ENCODE measurements around the gene NKAIN2. TPM values are rescaled to one million over a fixed set of nuclear protein-coding genes. Genes with fewer than 3 reads are reported as not detected.
A peak's percentile ranks its signal among the peaks of the same experiment; 100 is the strongest.
"Not testable (repeated sequence)": the region's sequence is repeated elsewhere in the genome, so short reads cannot be mapped to it uniquely, and the experiment has no call there.

Gene NKAIN2
- total RNA-seq, 1 experiment from 2014 or later, result 1.1 TPM

DNA sequence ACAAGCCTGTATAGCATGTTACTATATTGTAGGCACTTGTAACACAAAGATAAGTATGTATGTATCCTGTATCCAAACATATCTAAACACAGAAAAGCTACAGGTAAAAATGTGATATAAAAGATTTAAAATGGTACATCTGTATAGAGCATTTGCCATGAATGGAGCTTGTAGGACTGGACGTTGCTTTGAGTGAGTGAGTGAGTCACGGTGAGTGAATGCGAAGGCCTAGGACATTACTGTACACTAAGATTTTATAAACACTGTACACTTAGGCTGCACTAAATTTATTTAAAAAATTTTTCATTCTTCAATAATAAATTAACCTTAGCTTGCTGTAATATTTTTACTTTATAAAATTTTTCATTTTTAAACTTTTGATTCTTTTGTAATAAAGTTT is 136.9 kb downstream of the NKAIN2 start:
- no peaks in the 10 kb centered on the region for H3K27me3 ChIP-seq (ENCODE audit: control insufficient read depth, insufficient read depth, low read length)
- no peak for DNase-seq

DNA sequence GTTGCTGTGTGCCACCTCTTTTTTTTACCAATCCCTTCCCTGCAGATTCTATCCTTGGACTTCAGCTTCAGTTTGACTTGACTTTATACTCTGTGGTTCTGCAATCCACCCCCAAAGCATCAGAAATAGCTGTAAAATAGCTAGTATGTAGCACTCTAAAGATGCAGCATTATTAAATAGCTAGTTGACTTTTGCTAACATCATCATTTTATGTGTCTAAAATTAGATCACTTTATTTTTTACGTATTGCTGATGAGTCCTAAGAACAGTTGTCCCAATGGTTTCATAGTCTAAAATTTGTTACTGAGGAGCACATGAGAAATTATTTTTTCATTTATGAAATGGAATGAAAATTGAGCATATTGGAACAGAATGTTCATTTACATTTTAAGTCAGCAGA is 138.2 kb downstream of the NKAIN2 start:
- H3K36me3 ChIP-seq (replicated peaks; ENCODE audit: control insufficient read depth, insufficient read depth, low read length), result no peaks in the 10 kb centered on the region
- H3K4me3 ChIP-seq (ENCODE audit: insufficient read depth, low read depth, low read length), result no peak overlapping the region
- DNase-seq, result no peak
- no peaks in the 10 kb centered on the region for H3K27me3 ChIP-seq (ENCODE audit: control insufficient read depth, insufficient read depth, low read length)

More for the DNA sequence above, 136.9 kb downstream of the NKAIN2 start:
- no peaks in the 10 kb centered on the region for H3K36me3 ChIP-seq (replicated peaks; ENCODE audit: control insufficient read depth, insufficient read depth, low read length)
- no peak overlapping the region for H3K4me3 ChIP-seq (ENCODE audit: insufficient read depth, low read depth, low read length)

DNA sequence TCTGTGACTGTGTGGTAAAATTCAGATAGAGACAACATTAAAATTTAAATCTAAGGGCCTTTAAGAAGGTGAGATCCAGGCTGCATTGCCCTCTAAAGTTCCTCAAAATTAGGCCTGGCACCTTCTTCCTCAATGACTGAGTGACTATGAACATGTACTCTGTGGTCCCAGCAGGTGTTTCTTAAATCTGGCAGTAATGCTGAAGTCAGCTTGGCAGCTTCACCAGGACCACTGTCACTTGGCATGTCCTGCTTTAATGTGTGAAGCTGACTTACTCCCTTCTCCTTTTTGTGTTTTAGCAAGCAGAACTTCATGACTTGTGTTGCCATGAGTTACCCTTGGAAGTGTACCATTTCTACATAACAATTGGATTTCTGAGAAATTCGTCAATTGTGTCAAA is 141.7 kb downstream of the NKAIN2 start:
- no peak for DNase-seq
- Histone ChIP-seq H3K4me3 (ENCODE audit: insufficient read depth, low read depth, low read length) (no peak overlapping the region), H3K27me3 (ENCODE audit: control insufficient read depth, insufficient read depth, low read length) (no peaks in the 10 kb centered on the region), H3K36me3 (replicated peaks; ENCODE audit: control insufficient read depth, insufficient read depth, low read length) (no peaks in the 10 kb centered on the region)

DNA sequence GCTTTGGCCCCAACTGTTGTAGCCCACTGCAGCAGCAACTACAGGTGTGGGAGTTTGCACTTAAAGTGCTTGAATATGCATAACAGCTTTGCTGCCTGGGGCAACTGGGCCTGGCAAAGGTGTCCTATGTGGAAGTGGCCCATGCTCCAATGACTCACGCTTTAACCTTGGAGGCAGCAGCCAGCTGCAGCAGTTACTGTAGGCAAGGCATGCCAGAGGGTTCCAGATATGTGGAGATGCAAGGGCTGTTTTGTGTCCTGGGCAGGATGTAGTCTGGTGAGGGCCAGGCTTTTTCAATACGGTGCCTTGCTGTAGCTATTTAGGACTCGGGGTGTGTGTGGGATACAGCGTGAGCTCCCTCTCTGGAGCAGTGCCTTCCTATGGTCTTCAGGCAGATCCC is 150.3 kb downstream of the NKAIN2 start:
- Histone ChIP-seq H3K36me3 (replicated peaks; ENCODE audit: control insufficient read depth, insufficient read depth, low read length) (no peaks in the 10 kb centered on the region), H3K4me3 (ENCODE audit: insufficient read depth, low read depth, low read length) (no peak overlapping the region), H3K27me3 (ENCODE audit: control insufficient read depth, insufficient read depth, low read length) (no peaks in the 10 kb centered on the region)
- DNase-seq, result no peak

DNA sequence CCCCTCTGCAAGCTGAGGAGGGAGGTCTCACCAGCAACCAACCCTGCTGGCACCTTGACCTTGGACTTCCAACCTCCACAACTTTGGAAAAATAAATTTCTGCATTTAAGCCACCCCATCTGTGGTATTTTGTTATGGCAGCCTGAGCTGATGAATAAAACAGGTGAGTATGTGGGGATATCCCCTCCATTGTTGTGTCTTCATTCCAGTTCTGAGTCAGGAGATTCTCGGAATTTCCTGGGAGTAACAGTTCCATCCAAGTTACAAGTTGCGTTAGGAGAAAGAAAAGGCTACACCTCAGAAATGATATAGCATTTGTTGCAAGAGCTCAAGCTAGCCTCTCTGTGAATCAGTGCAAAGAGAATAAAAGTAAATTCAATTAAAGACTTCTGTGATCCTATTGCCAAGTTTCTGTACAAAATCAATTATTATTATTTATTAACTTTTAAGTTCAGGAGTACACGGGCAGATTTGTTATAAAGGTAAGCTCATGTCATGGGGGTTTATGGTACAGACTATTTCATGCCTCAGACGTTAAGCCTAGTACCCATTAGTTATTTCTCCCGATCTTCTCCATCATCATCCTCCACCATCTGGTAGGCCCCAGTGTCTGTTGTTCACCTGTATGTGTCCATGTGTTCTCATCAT is 153.0 kb downstream of the NKAIN2 start:
- H3K27me3 ChIP-seq (ENCODE audit: control insufficient read depth, insufficient read depth, low read length), result no peaks in the 10 kb centered on the region
- DNase-seq, result no peak

DNA sequence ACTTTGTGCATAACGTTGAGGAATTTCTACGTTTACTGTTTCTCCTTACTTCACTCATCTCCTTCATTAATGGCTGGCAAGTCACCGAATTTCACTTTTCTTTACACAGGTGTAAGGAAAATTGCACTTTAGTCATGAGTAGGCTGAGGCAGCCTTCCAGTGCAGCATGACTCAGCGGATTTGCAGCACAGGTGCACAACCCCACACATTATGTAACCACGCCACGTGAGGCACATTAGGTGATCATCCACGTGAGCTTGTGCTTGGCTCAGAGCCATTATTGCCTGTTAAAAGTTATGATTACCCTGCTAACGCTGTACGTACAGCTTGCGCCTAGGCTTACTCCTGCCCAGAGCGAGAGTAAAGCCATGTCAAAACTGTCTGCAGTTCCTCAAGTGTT is 158.8 kb downstream of the NKAIN2 start:
- no peak for DNase-seq
- H3K4me3 ChIP-seq (ENCODE audit: insufficient read depth, low read depth, low read length), result no peak overlapping the region
- no peaks in the 10 kb centered on the region for H3K27me3 ChIP-seq (ENCODE audit: control insufficient read depth, insufficient read depth, low read length)
- H3K36me3 ChIP-seq (replicated peaks; ENCODE audit: control insufficient read depth, insufficient read depth, low read length), result no peaks in the 10 kb centered on the region

More for the DNA sequence above, 153.0 kb downstream of the NKAIN2 start:
- H3K4me3 ChIP-seq (ENCODE audit: insufficient read depth, low read depth, low read length), result no peak overlapping the region
- no peaks in the 10 kb centered on the region for H3K36me3 ChIP-seq (replicated peaks; ENCODE audit: control insufficient read depth, insufficient read depth, low read length)

DNA sequence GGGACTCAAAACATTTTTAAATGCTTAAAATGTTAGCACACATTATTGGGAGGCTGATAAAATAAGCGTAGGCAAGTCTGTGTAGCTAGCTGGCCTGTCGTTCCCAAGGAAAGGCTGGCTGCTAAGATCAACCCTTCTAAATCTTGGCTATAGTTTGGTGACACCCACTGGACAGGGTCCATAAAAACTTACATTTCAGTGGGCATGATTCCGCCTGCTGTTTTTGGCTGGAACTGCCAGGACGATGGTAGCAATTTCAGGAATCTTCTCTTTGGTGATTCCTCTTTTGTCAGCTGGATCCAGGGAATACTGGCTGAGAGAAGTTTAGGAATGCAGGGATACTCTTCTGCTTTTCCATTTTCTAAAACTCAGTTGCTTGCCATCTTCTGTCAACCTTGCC is 162.2 kb downstream of the NKAIN2 start:
- H3K27me3 ChIP-seq (ENCODE audit: control insufficient read depth, insufficient read depth, low read length), result no peaks in the 10 kb centered on the region
- peak; percentile 1 for DNase-seq
- no peaks in the 10 kb centered on the region for H3K36me3 ChIP-seq (replicated peaks; ENCODE audit: control insufficient read depth, insufficient read depth, low read length)
- no peak overlapping the region for H3K4me3 ChIP-seq (ENCODE audit: insufficient read depth, low read depth, low read length)

DNA sequence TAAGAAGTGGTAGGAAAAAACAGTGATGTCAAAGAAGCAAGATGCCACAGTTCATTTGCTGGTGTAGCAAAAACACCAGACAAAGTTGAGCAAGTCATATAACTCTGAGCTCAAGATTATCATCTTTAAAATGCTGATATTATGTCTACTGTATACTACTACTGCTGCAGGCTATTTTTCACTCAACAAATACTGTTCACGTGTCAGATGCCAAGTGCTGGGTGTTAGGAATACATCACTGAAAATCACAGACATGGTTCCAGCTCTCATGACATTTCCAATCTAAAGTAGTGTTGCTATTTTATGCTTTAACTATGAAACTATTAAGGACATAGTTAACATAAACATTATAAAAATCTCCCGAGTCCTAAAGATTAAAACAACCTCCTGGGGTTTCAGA is 163.0 kb downstream of the NKAIN2 start:
- Histone ChIP-seq H3K4me3 (ENCODE audit: insufficient read depth, low read depth, low read length) (no peak overlapping the region), H3K36me3 (replicated peaks; ENCODE audit: control insufficient read depth, insufficient read depth, low read length) (no peaks in the 10 kb centered on the region), H3K27me3 (ENCODE audit: control insufficient read depth, insufficient read depth, low read length) (no peaks in the 10 kb centered on the region)
- no peak for DNase-seq

DNA sequence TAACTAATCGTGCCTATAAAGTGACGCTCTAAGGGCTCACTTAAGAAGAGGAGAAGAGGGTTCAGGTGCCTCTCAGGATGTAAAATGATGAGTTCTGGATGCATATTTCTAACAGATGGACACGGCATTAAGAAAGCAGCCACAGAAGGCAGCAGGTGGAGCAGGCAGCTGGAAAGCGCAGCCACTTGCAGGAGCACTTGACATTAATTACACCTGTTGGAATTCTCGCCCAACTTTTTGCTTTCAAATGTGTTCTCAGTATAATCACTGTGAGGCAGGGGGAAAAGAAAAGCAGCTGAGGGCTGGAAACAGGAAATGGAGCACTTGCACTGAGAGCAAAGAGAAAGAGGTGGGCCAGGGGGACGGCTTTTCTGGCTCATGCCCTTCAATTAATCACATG is 164.2 kb downstream of the NKAIN2 start:
- no peaks in the 10 kb centered on the region for H3K27me3 ChIP-seq (ENCODE audit: control insufficient read depth, insufficient read depth, low read length)
- DNase-seq, result no peak
- H3K36me3 ChIP-seq (replicated peaks; ENCODE audit: control insufficient read depth, insufficient read depth, low read length), result no peaks in the 10 kb centered on the region
- H3K4me3 ChIP-seq (ENCODE audit: insufficient read depth, low read depth, low read length), result no peak overlapping the region

DNA sequence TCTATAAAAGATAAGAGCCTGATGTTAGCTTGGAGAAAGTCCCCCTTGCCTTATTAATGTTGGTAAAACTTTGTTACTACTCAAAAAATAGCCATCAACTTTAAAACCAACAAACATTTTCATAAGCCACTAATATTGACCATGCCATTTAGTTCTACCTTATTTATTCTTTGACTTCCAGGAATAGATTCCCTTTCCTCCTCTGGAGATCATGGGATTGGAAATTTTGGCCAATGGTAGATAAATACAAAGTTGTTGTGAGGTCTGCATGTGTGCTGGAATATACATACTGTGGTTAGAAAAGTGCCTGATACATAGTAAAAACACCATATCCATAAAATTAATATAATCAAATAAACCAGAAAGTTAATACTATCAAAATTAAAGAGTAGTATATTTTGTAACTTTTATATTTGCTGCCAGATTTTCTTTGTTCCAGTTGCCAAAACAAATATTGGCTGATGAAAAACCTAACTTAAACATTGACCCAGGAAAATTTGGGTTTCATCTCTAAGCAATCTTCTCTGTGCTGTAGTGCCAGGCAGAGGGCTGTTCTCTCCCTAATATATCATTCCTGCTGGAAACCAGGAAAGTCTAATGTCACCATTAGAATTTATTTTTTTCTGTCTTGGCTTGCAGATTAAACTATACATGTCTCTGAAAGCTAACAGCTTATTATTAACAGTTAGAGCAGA is 169.1 kb downstream of the NKAIN2 start:
- Histone ChIP-seq H3K4me3 (ENCODE audit: insufficient read depth, low read depth, low read length) (no peak overlapping the region), H3K27me3 (ENCODE audit: control insufficient read depth, insufficient read depth, low read length) (no peaks in the 10 kb centered on the region), H3K36me3 (replicated peaks; ENCODE audit: control insufficient read depth, insufficient read depth, low read length) (no peaks in the 10 kb centered on the region)
- DNase-seq, result no peak

DNA sequence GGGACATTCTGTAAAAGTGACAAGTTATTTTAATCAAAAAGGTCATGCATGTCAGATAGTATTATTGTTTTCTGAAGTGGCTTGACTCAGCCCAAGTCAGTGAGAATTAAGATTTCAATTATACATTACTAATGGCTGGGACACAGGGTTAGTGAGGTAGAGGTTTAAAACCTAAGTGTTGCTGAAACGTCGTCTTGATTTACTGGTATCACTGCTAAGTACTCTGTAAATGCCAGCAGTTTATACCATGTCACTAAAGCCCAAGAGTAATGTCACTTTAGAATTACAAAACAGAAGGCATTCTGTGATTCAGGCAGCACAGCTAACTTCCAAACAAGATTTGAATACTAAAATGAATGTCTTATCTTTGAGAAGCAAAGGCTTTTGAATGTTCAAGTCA is 176.6 kb downstream of the NKAIN2 start:
- H3K36me3 ChIP-seq (replicated peaks; ENCODE audit: control insufficient read depth, insufficient read depth, low read length), result no peaks in the 10 kb centered on the region
- no peaks in the 10 kb centered on the region for H3K27me3 ChIP-seq (ENCODE audit: control insufficient read depth, insufficient read depth, low read length)
- DNase-seq, result no peak
- no peak overlapping the region for H3K4me3 ChIP-seq (ENCODE audit: insufficient read depth, low read depth, low read length)

DNA sequence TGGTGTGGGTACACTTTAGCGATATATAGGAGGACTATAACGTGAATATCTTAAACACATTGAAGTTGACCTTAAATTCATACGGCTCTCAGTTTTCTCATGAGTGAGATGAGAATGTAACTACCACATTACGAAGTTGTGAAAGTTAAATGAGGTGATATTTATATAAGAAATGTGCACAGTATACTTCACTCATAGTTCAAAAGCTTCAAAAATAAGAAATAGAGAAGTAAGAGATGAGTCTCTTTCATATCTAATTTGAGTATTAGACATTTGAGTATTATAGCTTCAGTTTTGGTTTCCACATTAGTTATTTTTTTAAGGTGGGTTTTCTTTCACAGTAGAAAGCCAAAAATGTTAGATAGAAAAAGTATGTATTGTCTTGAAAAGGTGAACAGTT is 183.3 kb downstream of the NKAIN2 start:
- DNase-seq, result no peak
- Histone ChIP-seq H3K4me3 (ENCODE audit: insufficient read depth, low read depth, low read length) (no peak overlapping the region), H3K27me3 (ENCODE audit: control insufficient read depth, insufficient read depth, low read length) (no peaks in the 10 kb centered on the region), H3K36me3 (replicated peaks; ENCODE audit: control insufficient read depth, insufficient read depth, low read length) (no peaks in the 10 kb centered on the region)

DNA sequence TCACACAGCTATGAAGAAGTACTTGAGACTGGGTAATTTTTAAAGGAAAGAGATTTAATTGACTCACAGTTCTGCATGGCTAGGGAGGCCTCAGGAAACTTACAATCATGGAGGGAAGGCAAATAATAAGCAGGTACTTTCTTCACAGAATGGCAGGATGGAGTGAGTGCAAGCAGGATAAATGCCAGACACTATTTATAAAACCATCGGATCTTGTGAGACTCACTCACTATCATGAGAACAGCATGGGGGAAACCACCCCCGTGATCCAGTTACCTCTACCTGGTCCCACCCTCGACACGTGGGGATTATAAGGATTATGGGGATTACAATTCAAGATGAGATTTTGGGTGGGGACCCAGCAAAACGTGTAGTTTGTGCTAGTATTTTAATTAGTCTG is 186.3 kb downstream of the NKAIN2 start:
- not testable (repeated sequence) for H3K36me3 ChIP-seq (replicated peaks; ENCODE audit: control insufficient read depth, insufficient read depth, low read length); H3K4me3 ChIP-seq (ENCODE audit: insufficient read depth, low read depth, low read length); DNase-seq; H3K27me3 ChIP-seq (ENCODE audit: control insufficient read depth, insufficient read depth, low read length)

DNA sequence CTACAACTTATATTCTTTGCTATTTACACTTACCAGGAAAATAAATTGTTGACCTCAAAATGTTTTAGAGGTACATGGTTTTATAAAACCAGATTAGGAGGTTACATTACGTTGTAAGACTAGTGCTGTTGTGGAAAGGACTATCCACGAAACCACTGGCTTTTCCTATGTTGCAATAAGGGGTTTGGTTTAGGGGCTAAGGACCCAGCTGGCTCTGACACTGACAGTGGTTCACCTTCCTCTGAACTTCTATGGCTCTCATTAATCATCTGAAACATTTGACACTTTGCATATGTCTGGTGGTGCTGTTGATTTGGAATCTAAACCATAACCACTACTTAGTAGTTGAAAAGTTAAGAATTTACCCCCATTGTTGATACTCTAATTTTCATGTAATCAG is 186.7 kb downstream of the NKAIN2 start:
- DNase-seq, result no peak
- Histone ChIP-seq H3K27me3 (ENCODE audit: control insufficient read depth, insufficient read depth, low read length) (no peaks in the 10 kb centered on the region), H3K36me3 (replicated peaks; ENCODE audit: control insufficient read depth, insufficient read depth, low read length) (no peaks in the 10 kb centered on the region), H3K4me3 (ENCODE audit: insufficient read depth, low read depth, low read length) (no peak overlapping the region)

DNA sequence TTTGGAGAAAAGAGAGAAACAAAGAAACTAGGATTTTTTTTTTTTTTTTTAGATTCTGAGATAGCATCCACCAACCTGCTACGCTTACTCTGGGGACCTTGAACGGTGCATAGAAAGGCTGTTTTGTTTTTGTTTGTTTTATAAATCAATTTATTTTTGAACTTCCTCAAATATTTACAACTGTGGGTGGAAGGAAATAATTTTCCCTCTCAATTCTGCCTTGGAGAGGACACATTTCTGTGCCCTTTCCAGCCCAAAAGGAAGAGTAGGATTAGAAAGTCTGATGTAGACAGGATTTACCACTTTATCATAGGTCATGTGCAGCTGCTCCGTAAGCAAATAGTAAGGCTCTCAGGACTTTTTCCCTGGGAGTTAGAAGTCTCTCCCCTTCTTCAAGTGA is 190.5 kb downstream of the NKAIN2 start:
- Histone ChIP-seq H3K27me3 (ENCODE audit: control insufficient read depth, insufficient read depth, low read length) (no peaks in the 10 kb centered on the region), H3K4me3 (ENCODE audit: insufficient read depth, low read depth, low read length) (no peak overlapping the region), H3K36me3 (replicated peaks; ENCODE audit: control insufficient read depth, insufficient read depth, low read length) (no peaks in the 10 kb centered on the region)
- no peak for DNase-seq

Measured in H7 (cell line).